HG02642 (cell line): ENCODE results near the gene GRID1.
"Not testable (repeated sequence)": the region's sequence is repeated elsewhere in the genome, so short reads cannot be mapped to it uniquely, and the experiment has no call there.

Source experiments
- ATAC-seq: cut with Tn5 transposase; IDR thresholded peaks from one replicate; pipeline ENCODE4 v1.9.1; 2021; ENCODE audit warnings: mild to moderate bottlenecking; ENCODE audit not compliant: unreplicated experiment, poor library complexity

GRID1 gene

DNA sequence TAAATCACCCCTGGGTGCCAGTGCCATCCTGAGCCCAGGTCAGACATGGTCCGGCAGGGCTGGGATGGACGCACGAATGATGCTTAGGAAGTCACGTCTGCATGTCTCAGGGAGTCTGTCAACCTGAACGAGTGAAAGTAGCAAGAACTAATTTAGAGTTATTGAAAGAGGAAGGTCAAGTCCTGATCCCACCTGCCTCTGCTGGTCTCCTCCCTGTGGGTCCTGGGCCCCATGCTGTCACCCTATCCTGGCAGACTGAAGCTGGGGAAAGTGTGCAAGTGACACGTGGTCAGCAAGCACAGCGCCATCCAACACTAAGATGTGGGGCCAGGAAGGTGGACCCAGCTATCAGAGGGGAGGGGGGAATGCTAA lies 26.1 kb upstream of the GRID1 start:
- ATAC-seq, result peak; percentile 30

DNA sequence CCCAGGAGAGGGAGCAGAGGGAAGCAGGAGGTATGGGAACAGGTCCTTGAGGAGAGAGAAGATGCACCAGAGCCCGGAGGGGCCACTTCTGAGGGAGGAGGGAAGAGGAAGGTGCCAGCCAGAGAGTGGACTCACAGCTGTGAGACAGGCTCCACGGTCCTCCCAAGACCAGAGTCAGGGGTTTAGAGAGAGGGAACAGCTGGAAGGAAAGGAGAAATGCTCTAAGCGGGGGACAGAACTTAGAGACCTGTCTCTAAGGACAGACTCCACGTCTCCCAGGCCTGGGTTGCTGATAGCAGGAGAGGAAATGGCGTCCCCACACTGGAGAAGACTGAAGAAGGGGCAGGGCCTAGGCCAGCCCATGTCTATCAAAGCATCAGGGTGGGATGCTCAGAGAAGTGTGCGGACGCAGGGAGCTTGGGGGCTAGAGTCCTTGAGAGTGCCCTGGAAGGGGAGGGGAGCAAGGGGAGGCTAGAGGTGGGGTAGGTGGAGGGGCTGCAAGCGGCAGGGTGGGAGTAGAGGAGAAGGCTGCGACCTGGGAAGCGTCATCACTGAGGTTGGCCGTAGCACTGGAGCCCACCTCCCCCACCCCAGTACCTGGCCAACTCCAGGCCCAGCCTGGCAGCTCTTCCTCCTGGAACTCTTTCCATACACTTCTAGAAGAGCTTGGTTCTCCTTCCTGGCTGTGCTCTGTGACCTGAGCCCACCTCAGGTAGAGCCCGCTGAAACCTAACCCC lies 25.6 kb upstream of the GRID1 start:
- no peak for ATAC-seq

DNA sequence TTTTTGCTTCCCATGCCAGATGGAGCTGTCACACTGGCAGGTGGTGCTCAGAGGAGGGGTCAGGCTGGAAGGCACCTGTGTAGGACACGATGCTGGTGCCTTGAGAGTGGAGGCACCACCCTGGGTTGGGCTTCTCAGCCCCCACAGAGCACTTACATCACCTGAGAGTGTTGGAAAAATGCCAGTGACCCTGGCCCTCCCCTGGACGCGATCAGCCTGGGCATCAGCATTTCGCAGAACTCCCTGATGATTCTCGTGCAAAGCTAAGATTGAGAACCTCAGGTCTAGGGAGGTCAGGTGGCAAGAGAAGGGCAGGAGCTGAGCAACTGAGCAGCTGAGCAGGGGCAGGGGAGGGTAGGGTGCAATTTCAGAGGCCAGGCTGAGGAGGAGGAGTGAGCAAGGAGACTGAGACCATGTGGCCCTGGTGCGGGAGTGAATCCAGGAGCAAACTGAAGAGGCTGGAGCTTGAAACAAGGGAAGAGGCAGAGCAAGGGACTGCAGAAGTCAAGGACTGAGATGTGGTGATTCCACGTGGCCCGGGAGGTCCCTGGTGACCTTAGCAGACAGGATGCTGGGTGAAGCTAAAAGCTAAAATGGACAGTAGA lies 24.7 kb upstream of the GRID1 start:
- ATAC-seq, result no peak

DNA sequence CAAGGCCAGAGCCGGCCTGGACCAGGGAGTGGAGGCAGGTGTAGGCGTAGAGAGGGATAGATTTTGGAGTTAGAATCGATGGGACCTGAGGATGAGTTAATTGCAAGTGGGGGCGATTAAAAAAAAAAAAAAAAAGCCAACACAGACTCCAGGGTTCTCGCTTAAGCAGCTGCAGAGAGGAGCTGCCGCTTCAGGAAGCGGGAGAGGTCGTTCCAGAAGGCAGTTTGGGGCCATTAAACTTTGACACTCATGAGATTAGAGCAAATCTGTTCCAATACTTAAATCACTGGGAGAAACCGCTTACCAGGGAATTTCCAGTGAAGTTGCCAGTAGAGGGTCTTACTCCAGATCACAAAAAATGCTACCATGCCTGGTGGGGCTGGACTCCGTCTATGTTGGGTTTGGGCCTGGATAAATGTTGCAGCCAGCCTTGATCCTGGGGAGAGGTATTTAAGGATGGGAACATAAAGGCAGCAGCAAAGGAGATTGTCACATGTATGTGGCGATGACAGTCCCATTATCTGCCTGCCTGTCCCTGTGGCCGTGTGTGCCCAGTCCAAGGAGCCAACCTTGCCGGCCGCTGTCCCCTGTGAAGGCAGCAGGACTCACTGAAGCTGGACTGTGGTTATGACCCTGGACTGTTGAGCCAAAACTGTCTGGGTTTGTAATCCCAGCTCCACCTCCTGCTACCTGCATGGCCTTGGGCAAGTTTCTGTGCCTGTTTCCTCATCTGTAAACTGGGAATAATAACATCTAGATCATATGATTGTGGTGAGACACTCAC lies 23.9 kb upstream of the GRID1 start:
- ATAC-seq, result no peak

DNA sequence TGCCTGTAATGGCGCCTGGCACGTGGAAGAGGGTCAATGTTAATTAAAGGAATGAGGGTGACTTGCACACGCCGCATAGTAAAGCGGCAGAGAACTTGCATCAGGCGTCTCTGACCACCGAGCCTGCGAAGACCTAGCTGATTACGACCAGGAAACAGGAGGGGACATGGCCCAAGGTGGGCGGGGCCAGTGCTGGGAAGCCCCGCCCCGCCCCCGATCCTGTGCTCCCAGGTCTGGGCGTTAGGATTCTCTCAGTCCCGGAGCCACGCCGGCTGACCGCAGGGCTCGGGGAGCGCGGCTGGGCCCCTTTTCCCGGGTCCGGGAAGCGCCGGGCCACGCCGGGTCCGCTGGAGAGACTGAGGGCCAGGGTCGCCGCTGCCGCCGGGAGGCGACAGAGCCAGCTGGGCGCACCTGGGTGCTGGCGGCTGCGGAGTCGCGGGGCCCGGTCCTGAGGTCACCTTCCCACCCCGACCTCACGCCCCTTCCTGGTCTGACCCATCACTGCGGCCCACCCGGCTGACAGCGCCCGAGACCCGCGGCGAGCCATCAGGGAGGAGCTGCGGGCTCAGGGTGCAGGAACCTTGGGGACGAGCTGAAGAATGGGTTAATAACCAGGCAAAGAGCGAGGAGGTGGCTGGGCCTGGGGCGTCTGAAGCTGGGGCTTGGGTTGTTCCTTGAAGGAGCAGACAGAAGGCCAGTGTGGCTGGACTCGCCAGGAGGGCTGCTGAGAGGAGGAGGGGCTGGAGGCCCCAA lies 23.0 kb upstream of the GRID1 start:
- ATAC-seq, result peak; percentile 81

DNA sequence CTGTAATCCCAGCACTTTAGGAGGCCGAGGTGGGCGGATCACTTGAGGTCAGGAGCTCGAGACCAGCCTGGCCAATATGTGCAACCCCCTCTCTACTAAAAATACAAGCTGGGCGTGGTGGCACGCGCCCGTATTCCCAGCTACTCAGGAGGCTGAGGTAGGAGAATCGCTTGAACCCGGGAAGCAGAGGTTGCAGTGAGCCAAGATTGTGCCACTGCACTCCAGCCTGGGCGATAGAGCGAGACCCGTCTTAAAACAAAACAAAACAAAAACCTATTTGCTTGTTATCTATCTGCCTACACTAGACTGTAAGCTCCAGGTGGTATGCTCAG lies 22.5 kb upstream of the GRID1 start:
- ATAC-seq, result not testable (repeated sequence)

DNA sequence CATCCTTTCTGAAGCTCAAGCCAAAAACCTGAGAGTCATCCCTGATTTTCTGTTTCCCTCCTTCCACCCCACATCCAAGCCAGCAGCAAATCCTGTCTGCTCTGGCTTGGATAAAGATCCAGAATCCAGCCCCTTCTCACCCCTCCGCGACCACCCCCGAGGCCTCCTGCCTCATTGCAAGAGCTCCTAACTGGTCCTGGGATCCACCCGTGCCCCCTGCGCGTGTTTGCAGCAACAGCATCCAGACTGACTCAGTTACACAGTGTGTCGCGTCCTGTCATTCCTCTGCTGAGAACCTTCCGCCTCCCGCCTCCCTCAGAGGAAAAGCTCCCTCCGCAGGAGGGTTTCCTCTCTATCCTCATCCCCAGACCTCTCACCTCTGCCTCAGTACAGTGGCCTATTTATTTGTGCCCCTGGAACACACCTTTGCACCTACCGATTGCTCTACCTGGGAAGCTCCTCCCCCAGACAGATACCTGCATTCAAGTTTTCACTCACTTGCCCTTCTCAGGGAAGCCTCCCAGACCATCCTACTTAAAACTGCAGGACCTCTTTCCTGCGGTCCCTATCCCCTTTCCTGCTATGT lies 21.6 kb upstream of the GRID1 start:
- no peak for ATAC-seq

DNA sequence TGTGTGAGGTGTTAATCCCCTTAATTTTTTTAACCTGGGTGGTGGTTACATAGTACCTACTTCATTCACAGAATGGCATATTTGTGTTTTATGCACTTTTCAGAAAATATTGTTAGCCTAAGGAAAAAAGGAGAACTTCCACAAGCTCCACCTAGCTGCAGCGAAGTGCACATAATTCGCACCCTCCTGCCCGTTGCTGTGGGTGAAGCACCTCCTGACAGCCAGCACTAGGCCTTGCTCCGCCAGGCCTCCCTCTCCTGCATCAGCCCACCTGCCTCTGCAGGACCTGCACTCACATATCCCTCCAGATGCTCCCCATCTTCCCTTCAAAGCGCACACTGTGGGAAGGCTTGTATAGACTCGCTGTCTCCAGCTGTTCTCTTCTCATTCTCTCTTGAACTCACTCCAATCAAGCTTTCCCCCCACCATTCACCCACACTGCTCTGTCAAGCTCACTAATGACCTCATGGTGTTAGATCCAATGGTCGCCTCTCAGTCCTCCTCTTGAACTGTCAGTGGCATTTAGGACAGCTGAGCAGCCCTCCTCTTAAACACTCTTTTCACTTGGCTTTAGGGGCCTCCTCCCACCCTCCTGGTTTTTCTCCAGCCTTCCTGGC lies 20.7 kb upstream of the GRID1 start:
- ATAC-seq, result no peak

DNA sequence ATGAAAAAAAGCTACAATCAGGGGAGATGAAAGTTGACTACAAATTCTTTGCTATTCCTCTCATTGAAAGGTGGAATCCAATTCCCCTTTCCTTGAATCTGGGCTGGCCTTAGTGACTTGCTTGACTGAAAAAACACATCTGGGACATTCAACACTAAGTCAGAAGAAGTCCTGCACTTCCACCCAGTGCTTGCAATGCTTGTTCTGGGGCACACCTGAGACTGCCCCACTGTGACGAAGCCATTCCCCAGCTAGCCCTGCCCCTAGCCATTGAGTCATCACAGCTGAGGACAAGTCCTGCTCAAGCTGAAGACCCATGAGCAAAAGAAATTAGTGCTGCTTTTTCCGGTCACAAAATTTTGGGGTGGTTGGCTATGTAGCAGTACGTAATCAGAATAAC lies 19.2 kb upstream of the GRID1 start:
- no peak for ATAC-seq

DNA sequence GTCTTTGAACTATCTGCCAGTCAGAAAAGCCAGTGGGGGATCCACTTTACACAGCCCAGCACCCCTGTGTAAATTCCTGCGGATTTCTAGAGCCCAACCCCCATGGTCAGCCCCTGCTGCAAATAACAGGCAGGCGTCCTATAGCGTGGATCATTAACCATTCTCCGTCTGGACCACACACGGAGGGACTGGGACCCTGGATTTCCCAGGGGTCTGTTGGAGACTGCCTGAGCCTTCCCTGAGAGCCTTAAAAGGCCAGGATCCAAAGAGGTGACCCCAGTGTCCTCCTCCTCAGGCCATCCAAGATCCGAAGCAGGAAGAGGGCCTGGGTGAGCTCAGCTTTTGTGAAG lies 11.2 kb upstream of the GRID1 start:
- no peak for ATAC-seq

DNA sequence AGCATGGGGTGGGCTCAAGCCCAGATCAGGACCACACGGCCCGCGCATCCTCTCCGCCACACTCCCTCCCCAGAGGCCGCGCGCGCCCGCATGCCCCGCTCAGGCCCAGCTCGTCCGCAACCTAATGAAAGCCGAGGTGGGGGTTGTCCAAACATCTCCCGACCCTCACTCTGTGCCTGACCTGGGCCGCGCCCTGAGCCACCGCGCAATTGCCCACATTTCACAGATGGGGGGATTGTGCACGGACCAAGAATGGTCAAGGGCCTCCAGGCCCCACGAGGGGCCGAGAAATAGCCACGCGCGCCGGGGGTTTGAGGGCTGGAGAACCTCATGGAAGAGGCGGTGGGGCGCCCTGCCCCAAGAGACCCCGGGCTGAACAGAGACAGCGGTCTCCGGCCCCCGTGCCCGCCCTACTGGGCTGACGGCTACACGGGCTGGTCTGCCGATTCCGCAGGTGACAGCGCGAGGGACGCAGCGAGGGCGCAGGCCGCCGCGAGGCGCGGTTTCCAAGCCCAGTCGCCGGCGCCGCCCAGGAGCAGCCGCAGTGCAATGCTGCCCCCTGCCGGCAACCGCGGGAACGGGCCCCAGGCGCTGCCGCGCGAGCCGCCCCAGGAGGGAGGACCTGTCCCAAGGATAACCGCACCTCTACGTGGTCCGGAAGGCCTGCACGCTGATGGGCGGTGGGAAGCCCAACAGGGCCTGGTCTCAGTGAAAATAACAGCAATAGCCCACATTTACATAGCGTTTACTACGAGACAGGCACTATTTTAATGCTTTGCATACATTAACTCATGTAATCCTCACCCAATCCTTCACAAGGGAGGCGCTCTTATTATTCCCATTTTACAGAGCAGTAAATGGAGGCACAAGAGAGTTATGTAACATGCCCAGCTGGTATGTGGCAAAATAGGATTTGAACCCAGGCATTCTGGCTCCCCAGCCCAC lies 10.5 kb upstream of the GRID1 start:
- ATAC-seq, result peak; percentile 97

DNA sequence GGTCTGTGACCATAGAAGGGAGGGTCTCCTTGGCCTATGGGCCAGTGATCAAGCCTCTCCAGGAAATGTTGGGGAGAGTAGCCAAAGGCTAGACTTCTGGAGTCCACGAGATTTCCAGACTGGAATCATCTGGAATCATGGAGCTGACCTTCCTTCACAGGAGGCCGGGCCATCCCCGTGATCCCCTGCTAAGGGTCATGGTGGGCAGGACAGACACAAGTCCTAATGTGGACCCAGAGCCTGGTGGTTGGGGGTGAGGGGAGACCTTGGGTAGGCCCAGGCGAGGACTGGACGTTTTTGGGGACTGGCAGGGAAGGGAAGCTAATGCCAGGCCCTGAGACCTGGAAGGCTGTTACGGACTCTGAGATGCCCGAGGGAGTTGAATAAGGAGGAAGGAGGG lies 9.8 kb upstream of the GRID1 start:
- ATAC-seq, result no peak

DNA sequence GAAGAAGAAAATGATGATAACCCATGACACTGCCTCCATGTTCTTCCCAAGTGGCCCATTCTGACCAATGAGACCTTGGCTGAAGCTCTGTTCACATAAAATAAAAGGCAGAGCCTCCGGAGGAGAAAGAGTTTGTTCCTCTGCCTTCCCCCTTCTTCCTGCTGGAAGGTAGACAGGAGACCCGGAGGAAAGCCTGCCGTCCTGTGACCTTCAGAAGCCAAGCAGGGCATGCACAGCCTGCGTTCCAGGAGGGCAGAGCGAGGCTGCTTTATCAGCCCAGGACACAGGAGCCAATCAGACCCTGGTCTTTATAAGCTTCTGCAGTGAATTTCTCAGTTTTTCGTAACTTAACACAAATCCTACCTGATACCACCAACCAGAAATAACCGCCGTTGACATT lies 8.6 kb upstream of the GRID1 start:
- ATAC-seq, result no peak

DNA sequence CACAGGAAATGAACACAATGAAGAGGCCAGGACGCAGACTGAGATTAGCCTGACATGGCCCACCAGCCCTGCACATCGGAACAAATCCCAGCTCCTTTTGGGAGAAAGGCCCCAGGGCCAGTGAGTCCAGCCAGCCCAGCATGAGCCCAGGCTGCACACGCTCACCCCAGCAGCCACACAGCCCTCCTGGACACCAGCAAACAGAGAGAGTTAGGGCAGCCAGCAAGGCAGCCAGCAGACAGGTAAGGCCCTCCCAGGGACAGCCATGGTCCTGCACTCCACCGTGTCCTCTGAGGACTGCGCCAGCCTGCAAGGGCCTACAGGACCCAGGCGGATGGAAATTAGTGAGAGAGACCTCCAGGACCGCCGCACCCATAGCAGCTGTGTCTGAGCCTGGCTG lies 8.1 kb upstream of the GRID1 start:
- ATAC-seq, result no peak

DNA sequence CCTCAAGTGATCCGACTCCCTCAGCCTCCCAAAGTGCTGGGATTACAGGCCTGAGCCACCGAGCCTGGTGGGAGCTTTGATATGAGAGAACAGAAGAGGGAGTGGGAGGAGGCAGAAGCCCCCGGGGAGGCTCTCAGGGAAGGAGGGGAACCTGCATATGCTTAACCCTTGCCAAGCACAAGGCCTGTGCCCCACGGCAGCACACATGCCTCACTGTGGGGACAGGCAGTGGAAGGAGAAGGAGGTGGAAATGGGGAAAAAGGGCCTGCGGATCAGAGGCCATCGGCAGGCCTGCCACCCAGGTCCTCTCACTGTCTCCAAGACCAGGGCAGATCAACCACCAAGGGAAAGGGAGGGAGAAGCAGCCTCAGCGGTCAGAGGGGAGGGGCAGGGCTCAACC lies 7.2 kb upstream of the GRID1 start:
- ATAC-seq, result no peak

DNA sequence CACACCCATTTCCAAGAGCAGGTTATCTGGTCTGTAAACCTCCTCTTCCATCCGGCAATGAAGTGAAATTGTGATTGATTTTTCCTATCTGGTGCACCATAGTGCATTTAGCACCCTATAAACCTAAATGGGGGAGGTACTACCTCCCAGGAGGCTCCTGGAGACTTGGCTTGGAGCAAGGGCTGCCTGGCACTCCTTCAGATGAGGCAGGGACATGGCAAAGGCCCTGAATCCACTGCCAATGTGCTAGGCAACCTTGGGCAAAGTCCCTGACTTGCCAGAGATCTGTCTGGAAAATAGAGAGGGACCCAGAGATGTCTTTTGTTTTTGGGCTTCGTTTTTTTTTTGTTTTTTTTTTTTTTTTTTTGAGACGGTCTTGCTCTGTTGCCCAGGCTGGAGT lies 6.7 kb upstream of the GRID1 start:
- no peak for ATAC-seq

DNA sequence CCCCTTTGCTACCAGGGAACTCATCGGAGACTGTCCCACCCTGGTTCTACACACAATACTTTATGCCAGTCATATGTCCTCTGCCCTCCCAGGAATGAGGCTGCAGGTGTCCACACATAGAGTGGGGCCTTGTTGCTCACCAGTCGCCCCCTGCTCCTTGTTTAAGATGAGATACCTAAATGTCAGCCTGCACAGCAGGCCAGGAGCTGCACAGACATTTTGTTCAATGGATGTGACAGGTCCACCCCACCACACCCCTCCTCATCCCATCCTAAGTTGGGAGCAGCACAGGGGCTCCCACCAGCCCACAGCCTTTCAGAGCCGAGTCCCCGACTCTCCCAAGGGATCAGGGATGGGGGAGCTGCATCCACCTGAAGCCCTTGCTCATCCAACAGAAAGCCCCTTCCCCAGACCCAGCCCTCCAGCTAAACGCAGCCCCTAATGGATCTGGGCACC lies 6.2 kb upstream of the GRID1 start:
- no peak for ATAC-seq

DNA sequence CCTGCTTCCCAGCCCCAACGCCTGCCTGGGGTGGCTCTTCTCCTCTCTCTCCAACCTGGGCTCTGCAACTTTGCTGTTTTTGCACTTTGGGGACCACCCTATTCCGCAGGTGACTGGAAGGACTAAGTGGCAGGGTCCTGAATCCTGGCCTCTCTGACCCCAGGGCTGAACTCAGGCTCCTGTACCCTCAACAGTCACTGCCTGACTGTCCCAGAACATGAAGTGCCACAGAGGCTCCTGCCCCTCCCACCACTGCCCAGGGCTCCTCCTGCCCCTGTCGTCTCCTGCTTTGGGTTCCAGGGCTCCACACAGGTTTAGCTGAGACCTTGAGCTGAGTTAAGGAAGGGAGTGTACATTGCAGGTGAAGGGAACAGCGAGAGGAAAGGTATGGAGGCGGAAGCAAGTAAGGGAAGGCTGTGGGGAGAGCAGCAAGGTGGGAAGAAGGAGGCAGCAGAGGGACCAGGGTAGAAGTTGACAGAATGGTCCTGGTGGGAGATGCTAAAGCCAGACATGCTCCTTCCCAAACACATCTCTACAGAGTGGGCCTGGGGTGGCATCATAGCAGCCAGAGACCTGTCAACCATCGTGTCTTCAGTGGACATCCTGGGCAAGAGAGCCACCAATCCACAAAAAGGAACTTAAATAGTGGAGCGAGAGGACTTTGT lies 5.7 kb upstream of the GRID1 start:
- no peak for ATAC-seq

DNA sequence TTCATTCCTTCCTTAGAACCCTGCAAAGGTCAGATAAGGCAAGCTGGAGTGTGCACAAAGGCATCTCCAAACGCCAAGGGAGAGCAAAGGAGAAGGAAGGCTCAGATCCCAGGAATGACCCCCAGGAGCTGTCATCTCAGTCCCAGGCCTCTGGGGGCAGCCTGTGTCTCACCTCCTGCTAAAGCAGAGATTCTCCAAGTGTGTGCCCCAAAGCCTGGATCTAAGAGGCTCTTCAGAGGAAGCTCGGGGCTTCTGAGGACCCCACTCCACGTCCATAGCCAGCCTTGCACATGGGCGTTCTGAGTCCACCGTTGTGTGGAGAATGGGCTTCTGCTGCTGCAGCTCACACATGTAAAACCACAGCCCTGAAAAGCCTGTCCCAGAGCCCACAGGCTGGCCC lies 5.1 kb upstream of the GRID1 start:
- no peak for ATAC-seq
